D721Med (cell line): Measurements from ENCODE around the gene RPS18.

Experiments
- DNase-seq: peaks from one replicate; pipeline ENCODE4 v3.0.0; 2011; ENCODE audit warnings: low spot score; ENCODE audit not compliant: insufficient read length
- FAIRE-seq: peaks from 2 replicates; lab custom pipeline; 2011; peaks lifted over from hg19 to GRCh38; lab: Jason Lieb, UNC
- TF ChIP-seq, protein P1 (sequence below): IDR thresholded peaks from 2 replicates; pipeline ENCODE4 v1.5.1; 2012; ENCODE audit warnings: mild to moderate bottlenecking, control low read depth; ENCODE audit not compliant: insufficient read depth; ENCODE audit errors: missing control alignments

Gene RPS18

DNA sequence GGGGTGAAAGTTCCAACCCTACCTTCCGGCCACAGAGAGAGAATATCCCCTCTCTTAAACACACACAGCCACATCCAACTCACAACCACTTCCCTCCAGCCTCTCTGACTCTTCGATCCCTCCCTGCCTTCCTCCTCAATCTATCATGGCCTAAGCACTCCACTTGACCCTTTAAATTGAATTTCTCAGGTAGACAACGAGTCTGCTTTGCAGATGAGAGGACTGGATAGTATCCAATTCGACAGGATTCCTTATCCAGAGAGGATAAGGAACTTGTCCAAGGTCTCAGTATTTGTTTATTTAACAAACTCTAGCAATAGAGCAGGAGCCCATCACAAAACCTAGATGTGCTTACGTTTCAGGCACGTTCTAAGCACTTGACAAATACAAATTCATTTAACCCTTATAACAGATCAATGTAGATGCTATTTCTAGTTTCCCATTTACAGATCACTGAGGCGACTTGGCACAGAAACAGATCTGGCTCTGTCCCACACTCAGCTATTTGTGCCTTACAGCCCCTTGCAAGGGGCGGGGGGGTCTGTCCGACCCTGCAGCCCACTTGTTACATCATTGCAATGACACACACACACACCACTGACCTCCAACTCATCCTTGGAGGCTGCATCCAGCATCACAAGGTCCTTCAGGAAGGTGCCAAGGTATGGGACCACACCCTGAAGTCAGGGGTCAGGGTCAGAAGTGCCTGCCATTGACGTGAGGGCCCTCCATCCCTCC, 22.4 kb downstream of the RPS18 start:
- DNase-seq: no peak
- TF ChIP-seq, protein P1, sequence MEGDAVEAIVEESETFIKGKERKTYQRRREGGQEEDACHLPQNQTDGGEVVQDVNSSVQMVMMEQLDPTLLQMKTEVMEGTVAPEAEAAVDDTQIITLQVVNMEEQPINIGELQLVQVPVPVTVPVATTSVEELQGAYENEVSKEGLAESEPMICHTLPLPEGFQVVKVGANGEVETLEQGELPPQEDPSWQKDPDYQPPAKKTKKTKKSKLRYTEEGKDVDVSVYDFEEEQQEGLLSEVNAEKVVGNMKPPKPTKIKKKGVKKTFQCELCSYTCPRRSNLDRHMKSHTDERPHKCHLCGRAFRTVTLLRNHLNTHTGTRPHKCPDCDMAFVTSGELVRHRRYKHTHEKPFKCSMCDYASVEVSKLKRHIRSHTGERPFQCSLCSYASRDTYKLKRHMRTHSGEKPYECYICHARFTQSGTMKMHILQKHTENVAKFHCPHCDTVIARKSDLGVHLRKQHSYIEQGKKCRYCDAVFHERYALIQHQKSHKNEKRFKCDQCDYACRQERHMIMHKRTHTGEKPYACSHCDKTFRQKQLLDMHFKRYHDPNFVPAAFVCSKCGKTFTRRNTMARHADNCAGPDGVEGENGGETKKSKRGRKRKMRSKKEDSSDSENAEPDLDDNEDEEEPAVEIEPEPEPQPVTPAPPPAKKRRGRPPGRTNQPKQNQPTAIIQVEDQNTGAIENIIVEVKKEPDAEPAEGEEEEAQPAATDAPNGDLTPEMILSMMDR: no peak
- FAIRE-seq: no peak

DNA sequence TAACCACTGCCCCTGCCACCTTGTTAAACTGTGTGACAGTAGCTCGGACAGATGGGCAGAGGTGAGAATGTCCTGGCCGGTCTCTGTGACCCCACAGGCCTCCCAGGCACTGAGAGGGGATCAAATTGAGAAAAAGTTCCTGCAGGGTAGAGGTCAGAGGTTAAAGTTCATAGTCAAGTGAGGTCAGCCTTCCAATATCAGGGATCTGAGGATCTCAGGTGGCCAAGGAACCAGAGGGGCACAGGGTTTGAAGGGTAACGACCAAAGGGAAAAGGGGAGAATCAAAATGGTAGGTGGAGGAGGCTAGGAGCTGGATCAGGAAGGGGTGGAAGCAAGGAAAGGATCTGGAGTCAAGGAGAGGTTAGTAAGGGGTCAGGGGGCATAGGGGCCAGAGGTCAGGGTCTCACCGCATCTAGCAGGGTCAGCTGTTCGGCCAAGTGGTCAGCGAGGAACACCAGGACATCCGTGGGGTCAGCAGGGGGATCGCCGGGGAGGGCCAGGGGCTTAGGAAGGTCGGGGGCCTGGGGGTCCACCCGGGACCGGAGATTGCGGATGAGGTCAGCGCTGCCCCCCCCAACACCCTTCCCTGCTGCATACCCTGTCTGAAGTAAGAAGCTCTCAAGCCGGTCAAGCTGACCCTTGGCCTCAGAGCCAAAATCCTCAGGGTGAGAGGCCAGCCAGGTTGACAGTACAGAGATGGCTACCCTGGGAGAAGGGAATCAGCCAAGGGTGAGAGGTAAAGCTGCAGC, 23.9 kb downstream of the RPS18 start:
- TF ChIP-seq, protein P1: no peak
- DNase-seq (no peak), FAIRE-seq (no peak)

- DNase-seq: no peak
- TF ChIP-seq, protein P1: no peak
- no peak for FAIRE-seq
Measured at GRCh38 chr6:33296797-33297405, 25.0 kb downstream of the RPS18 start.

- DNase-seq (no peak), FAIRE-seq (no peak)
- TF ChIP-seq, protein P1: no peak
Measured at GRCh38 chr6:33297406-33297955, 25.6 kb downstream of the RPS18 start.

GRCh38 chr6:33297956-33298772, 26.3 kb downstream of the RPS18 start:
- FAIRE-seq (no peak), DNase-seq (no peak)
- TF ChIP-seq, protein P1: no peak

DNA sequence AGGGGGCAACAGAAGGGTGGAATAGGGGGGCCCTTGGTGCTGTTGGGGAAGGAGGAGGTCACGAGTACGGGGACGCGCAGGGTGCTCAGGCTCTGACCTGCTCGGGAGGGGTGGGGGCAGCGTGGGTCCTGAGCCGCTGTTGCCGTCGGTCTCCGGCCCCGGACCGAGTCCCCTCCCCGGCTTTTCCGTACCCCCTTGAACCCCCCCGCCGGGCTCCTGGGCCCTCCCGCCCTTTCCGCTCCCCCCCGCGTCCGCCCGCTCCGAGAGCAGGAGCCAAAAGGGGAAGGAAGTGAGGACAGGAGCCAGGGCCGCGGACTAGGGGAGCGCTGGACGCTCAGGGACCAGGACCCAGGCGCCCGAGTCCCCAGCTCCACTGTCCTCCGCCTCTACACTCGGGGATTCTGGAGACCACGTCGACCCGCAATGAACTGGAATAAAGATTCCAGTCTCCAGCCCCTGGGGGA, 26.9 kb downstream of the RPS18 start, which contains the start of gene RGL2:
Gene RGL2, minus strand, starts transcription at position 170 of the 464 bp plus-strand sequence. CDS start 332 bp downstream, outside the sequence.
- no peak for FAIRE-seq
- DNase-seq: no peak
- TF ChIP-seq, protein P1: no peak
